NCI-H82 treated with DMSO at 0.1 percent for 48 hours (cell line): ENCODE measurements around the gene CATSPER3.

Experiments
- DNase-seq: peaks from one replicate; lab custom pipeline; 2025; ENCODE audit not compliant: unreplicated experiment; lab: John Stamatoyannopoulos, UW

CATSPER3 gene

GRCh38 chr5:134967607-134968006 is at the start of gene CATSPER3:
Gene CATSPER3, plus strand, starts transcription at chr5:134967907. Its CDS starts 85 bp downstream, at chr5:134967992.
- DNase-seq, result no peak

GRCh38 chr5:134918861-134919260 is 48.8 kb upstream of the CATSPER3 start:
- no peak for DNase-seq

- no peak for DNase-seq
Observed at GRCh38 chr5:134920848-134921575, 46.7 kb upstream of the CATSPER3 start.

- no peak for DNase-seq
Observed at GRCh38 chr5:134932508-134932907, 35.2 kb upstream of the CATSPER3 start.

- DNase-seq, result no peak
Observed at GRCh38 chr5:134934202-134934601, 33.5 kb upstream of the CATSPER3 start.

GRCh38 chr5:134935711-134936602 is 31.8 kb upstream of the CATSPER3 start:
- DNase-seq, result no peak

- DNase-seq, result no peak
Observed at GRCh38 chr5:134937526-134937925, 30.2 kb upstream of the CATSPER3 start.

- no peak for DNase-seq
Observed at GRCh38 chr5:134938030-134938429, 29.7 kb upstream of the CATSPER3 start.

- no peak for DNase-seq
Observed at GRCh38 chr5:134939500-134939899, 28.2 kb upstream of the CATSPER3 start.

- no peak for DNase-seq
Observed at GRCh38 chr5:134943547-134943946, 24.2 kb upstream of the CATSPER3 start.

GRCh38 chr5:134944630-134945029 is 23.1 kb upstream of the CATSPER3 start:
- no peak for DNase-seq

- DNase-seq, result no peak
Observed at GRCh38 chr5:134945041-134945440, 22.7 kb upstream of the CATSPER3 start.

GRCh38 chr5:134948911-134949310 is 18.8 kb upstream of the CATSPER3 start:
- DNase-seq, result no peak

GRCh38 chr5:134949316-134949715 is 18.4 kb upstream of the CATSPER3 start:
- DNase-seq, result no peak

GRCh38 chr5:134957920-134958608 is 9.6 kb upstream of the CATSPER3 start:
- DNase-seq, result no peak

GRCh38 chr5:134958755-134959154 is 9.0 kb upstream of the CATSPER3 start:
- no peak for DNase-seq

GRCh38 chr5:134963098-134963497 is 4.6 kb upstream of the CATSPER3 start:
- no peak for DNase-seq

- no peak for DNase-seq
Observed at GRCh38 chr5:134964359-134965270, 3.1 kb upstream of the CATSPER3 start.

GRCh38 chr5:134965271-134965825 is 2.4 kb upstream of the CATSPER3 start:
- no peak for DNase-seq

GRCh38 chr5:134968055-134968454 is 348 bp downstream of the CATSPER3 start:
- DNase-seq, result no peak
